ENCODE measurements around the gene PAFAH2. TPM values are rescaled to one million over a fixed set of nuclear protein-coding genes. Genes with fewer than 3 reads are reported as not detected.
A peak's percentile ranks its signal among the peaks of the same experiment; 100 is the strongest.

PAFAH2 gene
- total RNA-seq, 2 experiments from 2014 or later, result 4.7 to 5.2 TPM

- Mint-ChIP-seq H3K9me3 (no peaks in the 10 kb centered on the region), H3K4me3 (no peak overlapping the region), H3K27ac (no peak overlapping the region), H3K36me3 (ENCODE audit: low read depth) (no peaks in the 10 kb centered on the region), H3K27me3 (ENCODE audit: low read depth) (no peaks in the 10 kb centered on the region), H3K4me1 (ENCODE audit: low read depth) (peaks cover 2% of the 10 kb centered on the region)
- DNase-seq, result no peak
- intact Hi-C loops (cut with micrococcal nuclease), result no loop called here
- CTCF ChIA-PET, result no interaction called here
Observed at GRCh38 chr1:26028490-26028980, 30.7 kb upstream of the PAFAH2 start.

GRCh38 chr1:26027716-26028489 lies 30.0 kb upstream of the PAFAH2 start:
- H3K4me1 Mint-ChIP-seq (ENCODE audit: low read depth), result peaks cover 2% of the 10 kb centered on the region
- H3K36me3 Mint-ChIP-seq (ENCODE audit: low read depth), result no peaks in the 10 kb centered on the region
- intact Hi-C loops (cut with micrococcal nuclease), result no loop called here
- peak; percentile 23 for DNase-seq
- CTCF ChIA-PET, result interaction anchor here (1.1 kb wide), 1 partner anchor 9 kb away, joined by 5 read pairs; no protein-coding TSS in a partner anchor
- H3K27me3 Mint-ChIP-seq (ENCODE audit: low read depth), result no peaks in the 10 kb centered on the region
- H3K9me3 Mint-ChIP-seq, result no peaks in the 10 kb centered on the region
- no peak overlapping the region for H3K4me3 Mint-ChIP-seq
- H3K27ac Mint-ChIP-seq, result no peak overlapping the region

- Mint-ChIP-seq H3K9me3 (no peaks in the 10 kb centered on the region), H3K27me3 (ENCODE audit: low read depth) (no peaks in the 10 kb centered on the region), H3K4me3 (no peak overlapping the region), H3K36me3 (ENCODE audit: low read depth) (no peaks in the 10 kb centered on the region), H3K4me1 (ENCODE audit: low read depth) (peaks cover 2% of the 10 kb centered on the region), H3K27ac (no peak overlapping the region)
- no peak for DNase-seq
- CTCF ChIA-PET, result no interaction called here
- intact Hi-C loops (cut with micrococcal nuclease), result no loop called here
Observed at GRCh38 chr1:26025517-26025916, 27.7 kb upstream of the PAFAH2 start.

DNA sequence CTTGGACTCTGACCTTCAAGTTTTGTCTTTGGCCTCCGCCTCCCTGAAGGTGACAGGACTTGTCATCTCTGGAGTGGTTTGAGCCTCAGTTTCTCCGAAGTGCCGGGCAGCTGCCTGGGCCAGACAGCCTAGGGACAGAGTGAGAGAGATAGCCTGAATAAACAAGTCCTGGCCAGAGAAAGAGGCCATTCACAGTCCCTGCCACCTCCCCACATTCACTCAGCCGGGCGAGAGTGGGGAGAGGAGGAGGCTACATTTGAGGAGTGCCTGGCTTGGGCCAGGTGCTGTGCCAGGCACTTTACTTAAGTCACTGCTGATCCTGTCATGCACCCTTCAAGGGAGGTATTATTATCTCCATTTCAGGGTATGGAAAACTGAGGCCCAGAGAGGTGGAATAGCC lies 27.2 kb upstream of the PAFAH2 start:
- CTCF ChIA-PET, result no interaction called here
- Mint-ChIP-seq H3K36me3 (ENCODE audit: low read depth) (no peaks in the 10 kb centered on the region), H3K9me3 (no peaks in the 10 kb centered on the region), H3K27me3 (ENCODE audit: low read depth) (no peaks in the 10 kb centered on the region), H3K4me1 (ENCODE audit: low read depth) (peaks cover 2% of the 10 kb centered on the region), H3K4me3 (no peak overlapping the region), H3K27ac (no peak overlapping the region)
- no peak for DNase-seq
- intact Hi-C loops (cut with micrococcal nuclease), result no loop called here

- Mint-ChIP-seq H3K9me3 (no peaks in the 10 kb centered on the region), H3K4me1 (ENCODE audit: low read depth) (peaks cover 2% of the 10 kb centered on the region), H3K27me3 (ENCODE audit: low read depth) (no peaks in the 10 kb centered on the region), H3K36me3 (ENCODE audit: low read depth) (no peaks in the 10 kb centered on the region), H3K4me3 (no peak overlapping the region), H3K27ac (no peak overlapping the region)
- CTCF ChIA-PET, result no interaction called here
- DNase-seq, result no peak
- intact Hi-C loops (cut with micrococcal nuclease), result no loop called here
Observed at GRCh38 chr1:26023826-26024225, 26.0 kb upstream of the PAFAH2 start.

GRCh38 chr1:26023009-26023408 lies 25.1 kb upstream of the PAFAH2 start:
- CTCF ChIA-PET, result no interaction called here
- H3K9me3 Mint-ChIP-seq, result no peaks in the 10 kb centered on the region
- peaks cover 2% of the 10 kb centered on the region for H3K4me1 Mint-ChIP-seq (ENCODE audit: low read depth)
- no peaks in the 10 kb centered on the region for H3K36me3 Mint-ChIP-seq (ENCODE audit: low read depth)
- no peak for DNase-seq
- H3K4me3 Mint-ChIP-seq, result no peak overlapping the region
- H3K27ac Mint-ChIP-seq, result no peak overlapping the region
- no peaks in the 10 kb centered on the region for H3K27me3 Mint-ChIP-seq (ENCODE audit: low read depth)
- intact Hi-C loops (cut with micrococcal nuclease), result no loop called here

- H3K36me3 Mint-ChIP-seq (ENCODE audit: low read depth), result no peaks in the 10 kb centered on the region
- H3K4me1 Mint-ChIP-seq (ENCODE audit: low read depth), result peaks cover 2% of the 10 kb centered on the region
- no peak for DNase-seq
- H3K4me3 Mint-ChIP-seq, result no peak overlapping the region
- no peaks in the 10 kb centered on the region for H3K9me3 Mint-ChIP-seq
- CTCF ChIA-PET, result no interaction called here
- H3K27ac Mint-ChIP-seq, result no peak overlapping the region
- intact Hi-C loops (cut with micrococcal nuclease), result no loop called here
- H3K27me3 Mint-ChIP-seq (ENCODE audit: low read depth), result no peaks in the 10 kb centered on the region
Observed at GRCh38 chr1:26022404-26022779, 24.5 kb upstream of the PAFAH2 start.

DNA sequence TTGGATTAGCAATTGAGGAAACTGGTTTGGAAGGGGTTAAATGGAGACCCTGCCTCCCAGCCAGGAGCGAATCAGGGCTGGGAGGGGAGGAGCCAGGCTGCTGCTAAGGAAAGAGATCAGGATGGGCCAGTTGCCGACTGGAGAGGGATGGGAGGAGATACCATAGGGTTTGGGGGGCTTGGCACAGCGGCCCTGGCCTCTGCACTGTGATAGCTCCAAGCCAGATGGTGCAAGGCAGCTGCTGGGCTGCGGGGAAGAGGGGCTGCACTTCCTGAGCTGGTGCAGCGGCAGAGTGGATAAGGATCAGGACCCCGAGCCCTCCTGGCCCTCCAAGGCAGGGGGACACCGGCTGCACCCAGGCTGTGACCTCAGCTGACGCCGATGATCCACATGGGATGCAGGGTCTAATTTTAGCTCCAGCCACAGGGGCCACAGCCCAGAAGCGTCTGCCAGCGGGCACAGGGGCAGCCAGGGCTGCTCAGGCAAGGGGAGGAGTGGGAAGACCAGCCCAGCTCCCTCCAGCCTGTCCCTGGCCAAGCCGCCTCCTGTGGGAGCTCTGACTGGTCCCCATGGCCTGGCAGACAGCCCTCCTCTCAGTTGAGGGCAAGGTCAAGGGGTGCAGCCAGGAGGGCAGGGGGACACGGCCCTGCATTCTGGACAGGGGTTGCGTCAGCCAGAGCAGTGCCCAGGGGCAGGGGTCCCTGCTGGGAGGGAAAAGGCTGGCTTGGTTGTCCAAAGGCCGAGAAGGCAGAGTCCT lies 24.0 kb upstream of the PAFAH2 start, which contains the start of gene EXTL1:
EXTL1 (plus strand) TSS at position 129 of the 757 bp plus-strand sequence. CDS start 872 bp downstream, outside the sequence.
- no peaks in the 10 kb centered on the region for H3K4me1 Mint-ChIP-seq (ENCODE audit: low read depth)
- intact Hi-C loops (cut with micrococcal nuclease), result no loop called here
- CTCF ChIA-PET, result interaction anchor here (0.6 kb wide), 1 partner anchor 12 kb away, joined by 3 read pairs; no protein-coding TSS in a partner anchor
- no peak for DNase-seq
- no peak within 1 kb of the TSS for H3K4me3 Mint-ChIP-seq
- no peaks in the 10 kb centered on the region for H3K27me3 Mint-ChIP-seq (ENCODE audit: low read depth)
- H3K27ac Mint-ChIP-seq, result no peak within 1 kb of the TSS
- no peaks in the 10 kb centered on the region for H3K9me3 Mint-ChIP-seq
- H3K36me3 Mint-ChIP-seq (ENCODE audit: low read depth), result no peaks in the 10 kb centered on the region

DNA sequence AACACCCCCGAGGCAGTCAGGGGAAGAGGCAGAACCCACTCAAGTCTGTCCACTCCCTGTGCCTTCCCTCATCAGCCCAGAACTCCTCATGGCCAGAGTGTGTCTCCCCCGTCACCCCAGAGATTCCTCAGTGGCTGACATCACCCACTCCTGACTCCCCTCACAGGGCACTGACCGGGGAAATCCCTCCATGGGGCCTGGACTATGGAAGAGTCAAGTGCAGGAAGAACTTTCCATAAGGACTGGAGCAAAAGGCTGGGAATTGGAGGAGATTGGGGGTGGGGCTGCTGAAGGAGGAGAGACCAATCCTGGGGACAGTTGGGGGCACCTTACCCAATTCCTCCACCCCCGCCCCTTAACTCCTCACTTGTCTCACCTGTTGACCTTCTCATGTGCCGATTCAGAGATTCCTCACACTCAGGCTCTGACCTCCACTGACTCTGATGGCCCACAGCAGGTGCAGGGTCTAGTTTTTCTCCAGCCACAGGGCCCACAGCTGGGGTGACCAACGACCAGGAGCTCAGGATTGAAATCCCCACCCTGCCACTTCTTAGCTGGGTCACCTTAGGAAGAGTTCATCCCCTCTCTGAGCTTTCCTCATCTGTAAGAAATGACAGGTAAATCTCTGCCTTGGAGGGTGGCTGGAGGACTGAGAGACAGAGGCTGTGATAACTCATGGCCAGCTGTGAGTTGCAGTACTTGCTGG lies 23.2 kb upstream of the PAFAH2 start:
- Mint-ChIP-seq H3K27ac (no peak overlapping the region), H3K9me3 (no peaks in the 10 kb centered on the region), H3K36me3 (ENCODE audit: low read depth) (no peaks in the 10 kb centered on the region), H3K4me3 (no peak overlapping the region), H3K4me1 (ENCODE audit: low read depth) (no peaks in the 10 kb centered on the region), H3K27me3 (ENCODE audit: low read depth) (no peaks in the 10 kb centered on the region)
- intact Hi-C loops (cut with micrococcal nuclease), result no loop called here
- no peak for DNase-seq
- CTCF ChIA-PET, result interaction anchor here (1.2 kb wide), 1 partner anchor 33 kb away, joined by 3 read pairs; no protein-coding TSS in a partner anchor

- no peaks in the 10 kb centered on the region for H3K4me1 Mint-ChIP-seq (ENCODE audit: low read depth)
- CTCF ChIA-PET, result interaction anchor here (1.0 to 1.2 kb wide), 2 partner anchors 23 to 34 kb away, joined by 3 to 4 read pairs; partner anchors contain the start of gene PAFAH2
- H3K4me3 Mint-ChIP-seq, result no peak overlapping the region
- no peaks in the 10 kb centered on the region for H3K36me3 Mint-ChIP-seq (ENCODE audit: low read depth)
- intact Hi-C loops (cut with micrococcal nuclease), result no loop called here
- no peaks in the 10 kb centered on the region for H3K9me3 Mint-ChIP-seq
- no peaks in the 10 kb centered on the region for H3K27me3 Mint-ChIP-seq (ENCODE audit: low read depth)
- DNase-seq, result no peak
- H3K27ac Mint-ChIP-seq, result no peak overlapping the region
Observed at GRCh38 chr1:26020330-26020768, 22.5 kb upstream of the PAFAH2 start.

- CTCF ChIA-PET, result interaction anchor here (1.0 to 1.2 kb wide), 2 partner anchors 22 to 35 kb away, joined by 3 to 4 read pairs; partner anchors contain the start of gene PAFAH2
- Mint-ChIP-seq H3K4me1 (ENCODE audit: low read depth) (no peaks in the 10 kb centered on the region), H3K9me3 (no peaks in the 10 kb centered on the region), H3K27me3 (ENCODE audit: low read depth) (no peaks in the 10 kb centered on the region), H3K4me3 (no peak overlapping the region), H3K27ac (no peak overlapping the region), H3K36me3 (ENCODE audit: low read depth) (no peaks in the 10 kb centered on the region)
- intact Hi-C loops (cut with micrococcal nuclease), result no loop called here
- DNase-seq, result no peak
Observed at GRCh38 chr1:26019641-26020315, 21.9 kb upstream of the PAFAH2 start.

DNA sequence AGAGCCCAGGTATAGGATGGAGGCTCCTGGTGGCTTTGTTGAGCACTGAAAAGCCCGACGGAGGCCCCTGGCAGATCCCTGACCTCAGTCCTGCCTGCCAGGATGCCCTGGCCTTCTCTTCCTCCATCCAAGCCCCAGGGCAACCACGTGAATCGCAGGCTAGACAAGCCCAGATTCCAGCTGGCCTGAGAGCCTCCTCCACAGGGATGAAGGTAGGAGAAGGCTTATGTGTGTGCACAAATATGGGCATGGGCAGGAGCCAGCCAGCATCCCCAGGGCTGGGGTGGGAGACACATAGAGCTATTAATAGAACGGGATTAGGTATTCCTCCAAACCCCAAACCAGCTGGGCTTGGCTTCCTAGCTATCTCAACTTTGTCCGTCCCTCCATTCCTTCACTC lies 19.7 kb upstream of the PAFAH2 start:
- Mint-ChIP-seq H3K9me3 (no peaks in the 10 kb centered on the region), H3K36me3 (ENCODE audit: low read depth) (no peaks in the 10 kb centered on the region), H3K4me1 (ENCODE audit: low read depth) (no peaks in the 10 kb centered on the region), H3K27ac (no peak overlapping the region), H3K27me3 (ENCODE audit: low read depth) (no peaks in the 10 kb centered on the region), H3K4me3 (no peak overlapping the region)
- intact Hi-C loops (cut with micrococcal nuclease), result no loop called here
- CTCF ChIA-PET, result interaction anchor here (0.5 to 1.2 kb wide), 3 partner anchors 15 to 177 kb away, joined by 4 to 9 read pairs (median 4); no protein-coding TSS in a partner anchor
- no peak for DNase-seq

Measured in activated naive CD4-positive, alpha-beta T cell treated with anti-CD3 and anti-CD28 coated beads for 36 hours (primary cell).